Measurements from ENCODE around the gene RND2.
"Not testable (repeated sequence)": the region's sequence is repeated elsewhere in the genome, so short reads cannot be mapped to it uniquely, and the experiment has no call there.

The RND2 gene

GRCh38 chr17:43027091-43028032 lies 2.3 kb downstream of the RND2 start:
- DNase-seq: no peak

- no peak for DNase-seq
These were observed 3.3 kb downstream of the RND2 start for GRCh38 chr17:43028221-43028861.

DNA sequence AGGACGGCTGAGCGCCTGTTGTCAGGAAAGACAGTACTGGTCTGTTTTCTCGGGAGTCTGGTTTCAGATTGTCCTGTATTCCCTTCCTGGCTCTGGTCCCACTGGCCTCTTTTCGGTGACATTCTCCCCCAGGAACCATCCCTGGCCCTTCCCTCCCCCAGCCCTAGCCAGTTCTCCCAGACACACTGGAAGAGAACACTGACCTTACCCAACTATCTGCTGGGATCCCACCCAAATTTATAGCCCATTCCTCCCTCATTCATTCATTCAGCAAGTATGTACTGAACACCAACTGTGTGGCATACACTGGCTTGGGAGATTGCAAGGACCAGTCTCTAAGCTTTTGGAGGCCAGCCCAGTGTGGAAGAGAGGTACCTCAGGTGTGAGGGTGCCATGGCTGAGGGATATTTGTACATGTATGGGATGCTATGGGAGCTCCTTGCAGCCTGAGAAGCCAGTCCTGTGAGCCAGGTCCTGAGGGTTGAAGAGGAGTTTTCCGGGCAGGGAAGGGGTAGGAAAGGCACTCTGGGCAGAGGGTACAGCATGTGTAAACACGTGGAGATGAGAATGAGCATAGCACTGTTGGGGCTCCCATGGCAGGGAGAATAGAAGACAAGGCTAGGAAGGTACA lies 5.2 kb downstream of the RND2 start:
- no peak for DNase-seq

DNA sequence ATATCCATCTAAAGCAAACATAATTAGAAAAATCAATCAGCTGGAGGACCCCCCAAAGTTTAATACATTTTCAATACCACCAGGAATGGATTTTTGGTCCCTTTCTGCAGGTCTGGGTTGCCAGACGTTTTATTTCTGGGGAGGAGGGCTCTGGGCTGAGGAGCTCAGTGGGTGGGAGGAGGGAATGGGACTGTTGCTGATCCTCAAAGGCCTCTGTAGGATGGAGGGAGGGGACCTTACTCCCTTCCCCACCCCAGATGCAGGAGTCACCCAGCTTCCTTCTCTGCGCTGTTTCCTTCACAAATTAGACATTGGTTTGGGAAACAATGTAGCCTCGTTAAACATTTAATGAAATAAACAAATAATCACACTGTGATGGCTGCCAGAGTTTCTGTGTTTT lies 6.6 kb downstream of the RND2 start:
- DNase-seq: no peak

GRCh38 chr17:43033948-43034881 lies 9.2 kb downstream of the RND2 start:
- no peak for DNase-seq

DNA sequence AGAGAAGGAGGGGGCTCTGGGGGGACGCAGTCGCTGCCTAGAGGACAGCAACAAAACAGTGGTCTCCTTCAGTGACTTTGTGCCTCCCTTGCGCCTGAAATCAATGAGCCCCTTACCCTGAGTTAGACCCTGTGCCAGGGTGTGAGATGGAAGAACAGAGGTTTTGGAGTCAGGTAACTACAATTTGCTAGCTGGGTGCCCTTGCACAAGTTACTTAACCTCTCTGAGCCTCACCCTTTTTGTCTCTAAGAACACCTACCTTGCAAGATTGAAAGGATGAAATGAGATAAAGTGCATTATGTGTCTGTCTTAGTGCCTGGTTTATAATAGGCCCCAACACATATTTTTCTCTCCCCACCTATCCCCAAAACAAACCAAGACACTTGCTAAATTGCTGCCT lies 9.9 kb downstream of the RND2 start:
- no peak for DNase-seq

DNA sequence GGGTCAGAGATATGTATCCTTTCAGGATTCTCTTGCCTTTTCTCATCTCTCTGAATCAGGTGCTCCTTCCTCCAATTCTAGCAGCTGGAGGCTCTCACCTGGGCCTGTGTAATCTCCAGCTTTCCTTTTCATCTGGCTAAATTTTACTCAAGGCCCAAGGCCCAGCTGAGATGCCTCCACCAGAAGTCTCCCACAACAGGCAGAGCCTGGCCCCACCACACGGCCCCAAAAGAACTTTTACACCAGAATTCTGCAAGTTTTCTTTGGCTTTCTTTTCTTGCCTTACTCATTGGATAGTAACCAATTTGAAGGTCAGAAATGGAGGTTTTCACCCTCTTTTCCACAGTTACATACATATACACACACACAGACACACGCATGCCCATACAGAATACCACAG lies 14.6 kb downstream of the RND2 start:
- no peak for DNase-seq

DNA sequence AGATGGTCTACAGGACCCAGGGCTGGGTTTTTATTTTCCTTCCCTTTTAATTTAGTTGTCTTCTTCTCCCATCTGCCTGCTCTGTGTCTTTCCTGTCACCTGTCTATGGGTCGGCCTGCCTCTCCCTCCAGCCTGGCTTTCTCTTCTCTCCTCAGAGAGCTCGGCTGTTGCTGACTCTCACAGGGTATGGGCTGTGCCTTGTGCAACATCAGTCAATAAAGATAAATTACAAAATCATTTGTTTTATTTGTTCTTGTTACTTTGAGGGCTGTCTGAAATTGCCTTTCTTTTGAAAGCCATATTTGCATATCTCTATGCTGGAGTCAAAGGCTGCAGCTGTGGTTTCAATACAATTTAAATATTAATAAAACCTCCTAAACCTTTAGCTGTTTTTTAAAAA lies 15.6 kb downstream of the RND2 start:
- DNase-seq: no peak

DNA sequence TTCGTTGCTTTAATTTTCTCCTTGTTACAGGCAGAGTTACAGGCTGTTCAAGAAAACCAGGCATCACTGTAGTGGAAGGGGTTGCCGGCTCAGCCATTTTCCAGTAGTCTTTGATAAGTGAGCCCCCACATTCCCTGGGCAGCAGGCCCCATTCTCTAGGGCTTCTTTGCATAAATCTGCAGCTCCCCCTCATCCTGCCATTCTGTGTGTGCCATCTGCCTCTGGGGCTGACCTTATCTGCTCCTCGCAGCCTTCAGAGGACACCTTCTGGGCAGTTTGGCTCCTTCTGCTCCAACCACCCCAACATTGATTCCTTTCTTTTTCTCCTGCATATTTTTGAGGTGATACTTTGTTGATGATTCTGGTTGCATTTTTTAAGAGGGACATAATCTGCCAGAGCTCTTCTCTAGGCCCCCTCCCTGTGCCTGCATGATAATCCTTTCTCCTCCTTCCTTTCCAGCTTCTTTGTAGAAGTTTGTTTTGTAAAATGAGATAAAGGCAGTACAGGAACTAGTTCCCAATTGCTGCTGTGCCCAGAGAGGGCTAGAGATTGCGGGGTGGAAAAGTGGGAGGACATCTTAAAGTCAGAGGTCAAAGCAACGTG lies 17.1 kb downstream of the RND2 start:
- no peak for DNase-seq

DNA sequence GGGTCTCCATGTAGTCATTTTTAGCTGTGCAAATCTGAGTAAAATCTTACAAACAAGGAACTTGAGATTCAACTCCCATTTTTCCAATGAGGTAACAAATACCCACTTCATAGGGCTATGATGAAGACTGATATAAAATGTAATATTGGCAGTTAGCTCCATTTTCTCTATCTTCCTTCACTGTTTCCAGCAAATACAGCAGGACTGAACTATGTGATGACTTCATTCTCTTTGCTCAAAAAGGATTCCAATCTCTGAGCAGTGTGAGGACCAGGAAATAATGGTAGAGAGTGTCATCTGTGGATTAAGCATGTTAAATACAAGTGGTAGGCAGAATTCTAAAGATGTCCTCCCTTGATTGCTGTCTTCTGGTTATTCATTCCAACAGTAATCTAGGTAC lies 18.3 kb downstream of the RND2 start:
- no peak for DNase-seq

DNA sequence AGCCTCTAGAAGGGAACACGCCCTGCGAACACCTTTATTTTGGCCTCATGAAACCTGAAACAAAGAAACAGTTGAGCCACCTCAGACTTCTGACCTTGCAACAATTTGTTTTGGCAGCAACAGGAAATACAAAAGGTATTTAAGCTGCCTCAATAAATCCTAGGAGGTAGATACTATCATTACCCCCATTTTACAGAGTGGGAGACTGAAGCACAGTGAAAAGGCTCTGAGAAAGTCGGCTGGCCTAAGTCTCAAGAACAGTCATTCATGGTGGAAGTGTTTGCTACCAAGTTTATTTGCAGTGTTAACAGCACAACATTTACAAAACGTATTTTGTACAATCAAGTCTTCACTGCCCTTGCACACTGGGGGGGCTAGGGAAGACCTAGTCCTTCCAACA lies 19.0 kb downstream of the RND2 start:
- DNase-seq: no peak

- DNase-seq: no peak
These were observed 26.9 kb downstream of the RND2 start for GRCh38 chr17:43051969-43052368.

- not testable (repeated sequence) for DNase-seq
These were observed 28.0 kb downstream of the RND2 start for GRCh38 chr17:43053008-43053407.

GRCh38 chr17:43056051-43056450 lies 31.0 kb downstream of the RND2 start:
- no peak for DNase-seq

DNA sequence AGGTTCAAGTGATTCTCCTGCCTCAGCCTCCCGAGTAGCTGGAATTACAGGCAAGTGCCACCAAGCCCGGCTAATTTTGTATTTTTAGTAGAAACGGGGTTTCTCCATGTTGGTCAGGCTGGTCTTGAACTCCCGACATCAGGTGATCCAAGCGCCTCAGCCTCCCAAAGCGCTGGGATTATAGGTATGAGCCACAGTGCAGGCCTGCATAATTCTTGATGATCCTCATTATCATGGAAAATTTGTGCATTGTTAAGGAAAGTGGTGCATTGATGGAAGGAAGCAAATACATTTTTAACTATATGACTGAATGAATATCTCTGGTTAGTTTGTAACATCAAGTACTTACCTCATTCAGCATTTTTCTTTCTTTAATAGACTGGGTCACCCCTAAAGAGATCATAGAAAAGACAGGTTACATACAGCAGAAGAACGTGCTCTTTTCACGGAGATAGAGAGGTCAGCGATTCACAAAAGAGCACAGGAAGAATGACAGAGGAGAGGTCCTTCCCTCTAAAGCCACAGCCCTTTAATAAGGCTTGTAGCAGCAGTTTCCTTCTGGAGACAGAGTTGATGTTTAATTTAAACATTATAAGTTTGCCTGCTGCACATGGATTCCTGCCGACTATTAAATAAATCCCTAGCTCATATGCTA lies 38.1 kb downstream of the RND2 start:
- DNase-seq: no peak

DNA sequence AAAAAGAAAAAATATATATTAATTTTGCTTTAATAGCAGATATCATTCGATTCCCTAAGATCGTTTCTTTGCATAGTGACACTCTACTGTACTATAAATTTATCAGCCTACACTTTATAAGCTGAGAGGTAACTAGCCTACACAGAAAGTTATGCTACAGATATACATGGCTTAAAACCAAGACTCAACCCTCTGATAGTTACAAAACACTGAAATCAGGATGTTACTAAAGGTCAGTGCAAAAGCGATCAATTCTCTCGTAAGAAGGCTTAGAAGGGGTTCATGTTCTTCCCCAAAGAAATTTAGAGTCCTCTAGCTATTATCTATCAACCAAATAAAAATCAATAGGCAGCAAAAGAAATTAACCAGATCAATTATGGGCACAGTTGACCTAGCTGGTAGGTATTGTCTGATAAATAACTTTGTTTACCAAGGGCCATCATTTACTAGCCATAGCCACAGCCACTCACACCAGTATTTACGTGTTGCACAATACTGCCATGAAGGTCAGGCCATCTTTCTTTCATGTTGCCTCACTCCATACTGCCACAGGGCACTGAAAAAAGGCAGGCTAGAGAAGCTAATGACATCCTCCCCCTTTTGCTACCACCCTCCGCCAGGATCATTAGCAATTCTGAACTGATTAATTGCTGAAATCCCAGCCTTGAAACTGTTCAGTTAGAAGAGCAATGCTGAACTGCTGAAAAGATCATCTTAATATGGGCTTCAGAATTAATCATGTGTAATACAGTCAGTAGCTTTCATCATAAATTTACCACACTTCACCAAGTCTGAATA lies 43.7 kb downstream of the RND2 start:
- no peak for DNase-seq

DNA sequence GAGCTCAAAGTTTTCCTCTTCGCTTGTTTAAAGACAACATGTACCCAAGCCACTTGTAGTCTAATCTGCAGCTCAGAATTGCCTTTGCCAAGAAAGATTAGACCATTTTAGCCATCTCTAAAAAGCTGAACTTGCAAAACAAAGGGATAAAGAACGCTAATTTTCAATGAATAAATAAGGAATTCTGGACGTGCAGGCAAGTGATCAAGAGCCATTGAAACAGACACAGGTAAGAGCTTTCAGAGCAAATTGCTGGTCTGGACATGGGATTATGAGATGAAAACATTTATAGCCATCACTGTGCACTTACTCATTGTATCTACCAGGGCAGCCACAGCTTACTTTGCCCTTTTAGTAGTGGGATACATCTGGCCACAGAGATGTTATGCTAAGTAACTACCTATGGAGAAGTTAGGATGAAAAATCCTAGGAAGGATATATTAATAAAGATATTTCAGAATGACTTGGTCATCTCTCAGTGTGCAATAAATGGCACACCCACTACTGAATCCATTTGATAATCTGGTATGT lies 44.4 kb downstream of the RND2 start:
- no peak for DNase-seq

GRCh38 chr17:43070257-43070656 lies 45.2 kb downstream of the RND2 start:
- no peak for DNase-seq

- no peak for DNase-seq
These were observed 45.8 kb downstream of the RND2 start for GRCh38 chr17:43070872-43071271.

- DNase-seq: no peak
These were observed 49.8 kb downstream of the RND2 start for GRCh38 chr17:43074869-43075268.
